Type B pancreatic cell (in vitro differentiated cells): Measurements from ENCODE around the gene GABRA4. TPM values are rescaled to one million over a fixed set of nuclear protein-coding genes. Genes with fewer than 3 reads are reported as not detected.

ENCODE experiments used
- DNase-seq: peaks from one replicate; pipeline ENCODE4 v3.0.0; 2021; ENCODE audit warnings: mixed read lengths; ENCODE audit not compliant: unreplicated experiment; ENCODE audit errors: extremely low spot score
- H3K27ac Mint-ChIP-seq: 2 replicates; pipeline ENCODE4 v1.8.0; 2021; ENCODE audit warnings: mild to moderate bottlenecking, mixed read lengths
- H3K27me3 Mint-ChIP-seq: 2 replicates; pipeline ENCODE4 v1.8.0; 2021; ENCODE audit warnings: mixed read lengths
- H3K36me3 Mint-ChIP-seq: 2 replicates; pipeline ENCODE4 v1.8.0; 2021; ENCODE audit warnings: mixed read lengths
- H3K4me1 Mint-ChIP-seq: one replicate; pipeline ENCODE4 v1.8.0; 2021; ENCODE audit warnings: mixed read lengths; ENCODE audit not compliant: unreplicated experiment
- H3K4me3 Mint-ChIP-seq: 2 replicates; pipeline ENCODE4 v1.8.0; 2021; ENCODE audit warnings: mild to moderate bottlenecking, mixed read lengths
- H3K9me3 Mint-ChIP-seq: 2 replicates; pipeline ENCODE4 v1.8.0; 2021; ENCODE audit warnings: mixed read lengths
- CTCF ChIP-seq: fragments of 200-600 bp; sonication (generic); conservative IDR thresholded peaks from 2 replicates; pipeline ENCODE4 v1.5.0; 2021; ENCODE audit warnings: antibody characterized with exemption, mild to moderate bottlenecking
- total RNA-seq: library from RNA; stranded (reverse); gene quantifications from 2 replicates; pipeline ENCODE4 v1.2.1, GENCODE V29; 2021; ENCODE audit warnings: low replicate concordance

Gene GABRA4
- total RNA-seq, 1 donor from 2014 or later: 1.5 TPM

- Mint-ChIP-seq H3K4me3 (peak overlapping the region; percentile 85), H3K27me3 (peaks cover 81% of the 10 kb centered on the region), H3K36me3 (no peaks in the 10 kb centered on the region), H3K4me1 (peaks cover 5% of the 10 kb centered on the region), H3K27ac (no peak overlapping the region), H3K9me3 (no peaks in the 10 kb centered on the region)
- DNase-seq: no peak
- TF ChIP-seq CTCF: no peak
Observed at GRCh38 chr4:46994007-46994405, 625 bp upstream of the GABRA4 start.

- H3K27ac Mint-ChIP-seq: no peak overlapping the region
- H3K36me3 Mint-ChIP-seq: no peaks in the 10 kb centered on the region
- H3K4me3 Mint-ChIP-seq: peak overlapping the region; percentile 85
- H3K4me1 Mint-ChIP-seq: peaks cover 5% of the 10 kb centered on the region
- H3K27me3 Mint-ChIP-seq: peaks cover 81% of the 10 kb centered on the region
- H3K9me3 Mint-ChIP-seq: no peaks in the 10 kb centered on the region
- no peak for TF ChIP-seq CTCF
- DNase-seq: no peak
Observed at GRCh38 chr4:46992338-46992737, 1.0 kb downstream of the GABRA4 start.

GRCh38 chr4:46986922-46987638 lies 6.3 kb downstream of the GABRA4 start:
- H3K27ac Mint-ChIP-seq: no peak overlapping the region
- no peak for TF ChIP-seq CTCF
- no peaks in the 10 kb centered on the region for H3K36me3 Mint-ChIP-seq
- no peak for DNase-seq
- H3K9me3 Mint-ChIP-seq: no peaks in the 10 kb centered on the region
- peaks cover 29% of the 10 kb centered on the region for H3K27me3 Mint-ChIP-seq
- no peak overlapping the region for H3K4me3 Mint-ChIP-seq
- no peaks in the 10 kb centered on the region for H3K4me1 Mint-ChIP-seq

- H3K27ac Mint-ChIP-seq: no peak overlapping the region
- H3K4me3 Mint-ChIP-seq: no peak overlapping the region
- DNase-seq: no peak
- no peaks in the 10 kb centered on the region for H3K4me1 Mint-ChIP-seq
- H3K36me3 Mint-ChIP-seq: no peaks in the 10 kb centered on the region
- no peak for TF ChIP-seq CTCF
- peaks cover 9% of the 10 kb centered on the region for H3K27me3 Mint-ChIP-seq
- no peaks in the 10 kb centered on the region for H3K9me3 Mint-ChIP-seq
Observed at GRCh38 chr4:46984781-46985180, 8.6 kb downstream of the GABRA4 start.

GRCh38 chr4:46980851-46981250 lies 12.5 kb downstream of the GABRA4 start:
- H3K36me3 Mint-ChIP-seq: no peaks in the 10 kb centered on the region
- H3K27me3 Mint-ChIP-seq: no peaks in the 10 kb centered on the region
- H3K27ac Mint-ChIP-seq: no peak overlapping the region
- no peak overlapping the region for H3K4me3 Mint-ChIP-seq
- no peak for DNase-seq
- no peak for TF ChIP-seq CTCF
- no peaks in the 10 kb centered on the region for H3K9me3 Mint-ChIP-seq
- H3K4me1 Mint-ChIP-seq: no peaks in the 10 kb centered on the region
